ENCODE data around the gene MESD. TPM values are rescaled to one million over a fixed set of nuclear protein-coding genes. Genes with fewer than 3 reads are reported as not detected.

MESD gene
- total and polyA plus RNA-seq, 2 of the 4 experiments (the other 2 are of a cell fraction): 10.0 to 14.0 TPM

DNA sequence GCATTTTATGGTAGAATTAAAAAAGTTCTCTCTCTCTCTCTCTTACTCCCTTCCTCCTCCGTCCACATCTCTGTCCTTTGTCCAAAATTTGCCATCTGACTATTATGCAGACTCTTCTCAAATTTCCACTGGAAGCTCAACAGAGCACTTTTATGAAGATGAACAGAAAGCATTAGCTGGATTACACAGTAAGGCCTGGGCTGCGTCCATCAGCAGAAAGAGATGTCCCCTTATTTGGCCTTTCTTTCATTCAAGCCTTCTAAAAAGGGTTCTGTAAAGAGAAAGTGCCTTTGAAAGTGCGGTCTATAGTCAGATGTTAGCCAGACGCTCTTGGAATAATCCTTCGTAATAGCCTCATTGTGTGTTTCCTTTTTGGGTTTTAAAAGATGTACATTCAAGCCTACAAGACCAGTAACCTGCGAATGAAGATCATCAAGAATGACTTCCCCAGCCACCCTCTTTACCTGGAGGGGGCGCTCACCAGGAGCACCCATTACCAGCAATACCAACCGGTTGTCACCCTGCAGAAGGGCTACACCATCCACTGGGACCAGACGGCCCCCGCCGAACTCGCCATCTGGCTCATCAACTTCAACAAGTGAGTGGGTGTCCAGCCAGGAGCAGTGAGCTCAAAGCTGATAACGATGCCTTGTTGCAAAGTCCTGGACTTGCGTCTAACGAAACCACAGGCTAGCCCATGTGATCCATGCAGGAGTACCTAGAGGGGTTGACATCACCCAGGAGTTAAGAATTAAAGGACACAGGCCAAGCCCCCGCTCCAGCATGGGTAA lies 53.1 kb downstream of the MESD start:
- H3K9me1 ChIP-seq (ENCODE audit: insufficient read depth, low read length): peaks cover 31% of the 10 kb centered on the region

More for the DNA sequence above, 53.1 kb downstream of the MESD start:
- no peak overlapping the region for H2BK120ac ChIP-seq (ENCODE audit: low read depth, low read length)
- H3K4ac ChIP-seq (ENCODE audit: low read depth, low read length): no peak overlapping the region
- no peak overlapping the region for H2AK9ac ChIP-seq (replicated peaks; ENCODE audit: low read depth, low read length, poor library complexity)
- WGBS, 2 experiments (ENCODE audit: extremely low coverage in 2 of 2, insufficient read length in 1 of 2): 95% methylated on average over 10 of the region's 16 CpGs; no CpG with 5 or more reads in 1 of the 2 experiments
- H4K20me1 ChIP-seq (ENCODE audit: insufficient read depth, low read length): peaks cover 47% of the 10 kb centered on the region; the same call in 1 of the 2 replicates
- H2AFZ ChIP-seq (replicated peaks; ENCODE audit: low read length, poor library complexity): no peak overlapping the region
- H3K27me3 ChIP-seq (ENCODE audit: control insufficient read depth, insufficient read depth, low read length): no peaks in the 10 kb centered on the region
- H2BK15ac ChIP-seq (ENCODE audit: low read depth, low read length): no peak overlapping the region
- no peak overlapping the region for H3K56ac ChIP-seq (ENCODE audit: extremely low read depth, insufficient read depth, low read length)
- no peak overlapping the region for H3K27ac ChIP-seq (ENCODE audit: insufficient read depth, low read length)
- 0 out of 4 replicates have a peak, but pooled peaks cover 0 to 7% of the 10 kb centered on the region in 2 experiments for H3K79me1 ChIP-seq (ENCODE audit: low read depth in 1 of 2, low read length in 2 of 2)
- ChIA-PET POLR2A (ENCODE audit: unreplicated experiment) (no interaction called here), CTCF (no interaction called here)
- TF ChIP-seq RAD21 (IDR thresholded peaks at IDR 0.05; ENCODE audit: low read length) (no peak), FOS (IDR thresholded peaks at IDR 0.05; ENCODE audit: low read depth, low read length) (no peak), MAFK (IDR thresholded peaks at IDR 0.05; ENCODE audit: low read depth, low read length) (no peak), MXI1 (IDR thresholded peaks at IDR 0.05; ENCODE audit: borderline replicate concordance, low read depth, low read length) (no peak), POLR2A (IDR thresholded peaks at IDR 0.05; ENCODE audit: low read depth, low read length) (no peak)
- TF ChIP-seq, protein P1, sequence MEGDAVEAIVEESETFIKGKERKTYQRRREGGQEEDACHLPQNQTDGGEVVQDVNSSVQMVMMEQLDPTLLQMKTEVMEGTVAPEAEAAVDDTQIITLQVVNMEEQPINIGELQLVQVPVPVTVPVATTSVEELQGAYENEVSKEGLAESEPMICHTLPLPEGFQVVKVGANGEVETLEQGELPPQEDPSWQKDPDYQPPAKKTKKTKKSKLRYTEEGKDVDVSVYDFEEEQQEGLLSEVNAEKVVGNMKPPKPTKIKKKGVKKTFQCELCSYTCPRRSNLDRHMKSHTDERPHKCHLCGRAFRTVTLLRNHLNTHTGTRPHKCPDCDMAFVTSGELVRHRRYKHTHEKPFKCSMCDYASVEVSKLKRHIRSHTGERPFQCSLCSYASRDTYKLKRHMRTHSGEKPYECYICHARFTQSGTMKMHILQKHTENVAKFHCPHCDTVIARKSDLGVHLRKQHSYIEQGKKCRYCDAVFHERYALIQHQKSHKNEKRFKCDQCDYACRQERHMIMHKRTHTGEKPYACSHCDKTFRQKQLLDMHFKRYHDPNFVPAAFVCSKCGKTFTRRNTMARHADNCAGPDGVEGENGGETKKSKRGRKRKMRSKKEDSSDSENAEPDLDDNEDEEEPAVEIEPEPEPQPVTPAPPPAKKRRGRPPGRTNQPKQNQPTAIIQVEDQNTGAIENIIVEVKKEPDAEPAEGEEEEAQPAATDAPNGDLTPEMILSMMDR (conservative IDR thresholded peaks at IDR 0.05; ENCODE audit: low read depth, low read length): no peak
- intact Hi-C loops (cut with micrococcal nuclease): no loop called here
- H3K4me2 ChIP-seq (ENCODE audit: low read depth, low read length): no peak overlapping the region
- H4K5ac ChIP-seq (ENCODE audit: low read depth, low read length): no peak overlapping the region
- H4K91ac ChIP-seq (ENCODE audit: insufficient read depth, low read depth, low read length): no peak overlapping the region
- H3K4me3 ChIP-seq (ENCODE audit: insufficient read depth, low read depth, low read length): no peak overlapping the region
- peaks cover 76% of the 10 kb centered on the region for H3K36me3 ChIP-seq (ENCODE audit: control insufficient read depth, insufficient read depth, low read length)
- no peak overlapping the region for H2AK5ac ChIP-seq (ENCODE audit: low read depth, low read length)
- H2BK5ac ChIP-seq (ENCODE audit: low read depth, low read length, poor library complexity, severe bottlenecking): no peak overlapping the region
- H3K23ac ChIP-seq (ENCODE audit: low read depth, low read length): no peak overlapping the region
- no peak for DNase-seq
- H3K4me1 ChIP-seq (ENCODE audit: control insufficient read depth, insufficient read depth, low read length): peaks cover 20% of the 10 kb centered on the region
- ATAC-seq (ENCODE audit: low read depth): no peak
- no peaks in the 10 kb centered on the region for H3K9me3 ChIP-seq (ENCODE audit: control insufficient read depth, insufficient read depth, low read length)
- BruUV-seq (replicated peaks): no TSS peak
- H4K8ac ChIP-seq (ENCODE audit: low read depth in 2 of 2, low read length in 2 of 2): no peak overlapping the region
- H3K9ac ChIP-seq (ENCODE audit: low read depth, low read length): no peak overlapping the region
- in situ Hi-C loops (cut with MboI; ENCODE audit: low sequenced_read_pairs): no loop called here
- no peak overlapping the region for H2BK20ac ChIP-seq (ENCODE audit: low read depth, low read length)
- dilution Hi-C loops (cut with HindIII; ENCODE audit: low sequenced_read_pairs, unreplicated experiment): no loop called here
- no peak overlapping the region for H3K18ac ChIP-seq (ENCODE audit: low read depth, low read length)
- no peak overlapping the region for H3K14ac ChIP-seq (replicated peaks; ENCODE audit: low read depth, low read length)

Data from IMR-90 (cell line).